Spleen (tissue), 11 donors: ENCODE measurements around the gene HDAC7. TPM values are rescaled to one million over a fixed set of nuclear protein-coding genes. Genes with fewer than 3 reads are reported as not detected.

Source experiments
- DNase-seq: peaks from one replicate; pipeline ENCODE4 v3.0.0-alpha.2; 2020
- H3K27ac ChIP-seq, 8 donors: fragments of 200-600 bp; sonication (generic) in 7 of 8; 1 replicate in 4 of 8; 2 replicates in 4 of 8; pipeline versions ENCODE4 v1.5.0 to v1.8.0; 2016 to 2021; ENCODE audit warnings: inconsistent platforms in 4 of 8, mild to moderate bottlenecking in 4 of 8, moderate library complexity in 1 of 8
- H3K27me3 ChIP-seq, 7 donors: fragments of 200-600 bp; sonication (generic) in 6 of 7; replicated peaks in 1 of 7; 1 replicate in 4 of 7; 2 replicates in 3 of 7; pipeline versions ENCODE4 v1.5.0 to v1.8.0; 2016 to 2021; ENCODE audit warnings: inconsistent platforms in 3 of 7, mild to moderate bottlenecking in 1 of 7
- H3K36me3 ChIP-seq, 6 donors: fragments of 200-600 bp; sonication (generic) in 5 of 6; 1 replicate in 4 of 6; 2 replicates in 2 of 6; pipeline versions ENCODE4 v1.5.0 to v1.8.0; 2016 to 2021; ENCODE audit warnings: inconsistent platforms in 2 of 6
- H3K4me1 ChIP-seq, 6 donors: fragments of 200-600 bp; sonication (generic) in 5 of 6; 1 replicate in 3 of 6; 2 replicates in 3 of 6; pipeline versions ENCODE4 v1.5.0 to v1.8.0; 2016 to 2021; ENCODE audit warnings: inconsistent platforms in 3 of 6
- H3K4me3 ChIP-seq, 8 donors: fragments of 200-600 bp; sonication (generic) in 7 of 8; 1 replicate in 4 of 8; 2 replicates in 4 of 8; pipeline versions ENCODE4 v1.5.0 to v1.8.0; 2016 to 2021; ENCODE audit warnings: inconsistent platforms in 4 of 8, mild to moderate bottlenecking in 4 of 8, moderate library complexity in 2 of 8
- H3K9me3 ChIP-seq, 8 donors: fragments of 200-600 bp; sonication (generic) in 7 of 8; 1 replicate in 4 of 8; 2 replicates in 4 of 8; pipeline versions ENCODE4 v1.5.0 to v1.8.0; 2016 to 2021; ENCODE audit warnings: inconsistent platforms in 4 of 8
- POLR2A ChIP-seq, 3 donors: fragments of 450-650 bp; IDR thresholded peaks; one replicate each; pipeline ENCODE4 v1.5.1; 2017; ENCODE audit warnings: antibody characterized with exemption in 3 of 3, mild to moderate bottlenecking in 1 of 3
- POLR2AphosphoS5 ChIP-seq, 3 donors: sonication (generic); formaldehyde crosslinking; IDR thresholded peaks; one replicate each; pipeline ENCODE4 v1.5.1; 2017; ENCODE audit warnings: antibody characterized with exemption in 3 of 3
- WGBS, 5 donors: extraction: QIAGEN DNeasy Blood & Tissue Kit in 3 of 5; methylation state at CpG; one replicate each; pipeline versions ENCODE4 v1.1.5 to v1.1.7; 2013 to 2018; 5-methylcytosine and 5-hydroxymethylcytosine counted together
- intact Hi-C: fragments of 100-400 bp; cut with DNase I; formaldehyde crosslinking; loops from one replicate; pipeline ENCODE4 v1.15.0; 2023; ENCODE audit warnings: low total_unique reads
- polyA plus RNA-seq, 3 donors: library from polyadenylated mRNA; stranded (reverse); fragments of 200-250 nt; gene quantifications; one replicate each; pipeline ENCODE4 v1.2.1, GENCODE V29; 2013
- total RNA-seq, 7 donors: library from RNA; depleted of rRNA in 3 of 7; stranded (reverse); fragments of >200 nt in 3 of 7; fragmentation: NEBNext Ultra II Directional in 4 of 7; extraction: Animal tissue kit (Norgen Biotek cat#: 25700) in 4 of 7; gene quantifications; one replicate each; pipeline versions ENCODE4 v1.1.0 to v1.2.1, GENCODE V29; 2016 to 2021
- TF ChIP-seq, protein P1 (sequence below), 11 experiments: fragments of 200-600 bp in 7 of 11; fragments of 450-650 bp in 4 of 11; sonication (generic) in 4 of 11; IDR thresholded peaks in 8 of 11; conservative IDR thresholded peaks in 3 of 11; 1 replicate in 7 of 11; 2 replicates in 4 of 11; pipeline versions ENCODE4 v1.4.0 to v1.8.0; 2016 to 2021; ENCODE audit warnings: antibody characterized with exemption in 11 of 11, inconsistent platforms in 4 of 11, mild to moderate bottlenecking in 1 of 11
- donor health status: healthy with polysubstance abuse.
- donor health status: DM: no; HTN: no; CAD: no; lungs with moderate emphysema.
- donor health status: DM: no; HTN: no; CAD: no.
- donor health status: Bipolar disorder and iron deficiency.
- donor health status: healthy.
- donor health status: DM: no; HTN: no; CAD: no.
- donor health status: DM: yes; HTN: yes; CAD: no.

HDAC7 gene
- total and polyA plus RNA-seq, 10 donors = 39.6 to 158 (median 101) TPM

DNA sequence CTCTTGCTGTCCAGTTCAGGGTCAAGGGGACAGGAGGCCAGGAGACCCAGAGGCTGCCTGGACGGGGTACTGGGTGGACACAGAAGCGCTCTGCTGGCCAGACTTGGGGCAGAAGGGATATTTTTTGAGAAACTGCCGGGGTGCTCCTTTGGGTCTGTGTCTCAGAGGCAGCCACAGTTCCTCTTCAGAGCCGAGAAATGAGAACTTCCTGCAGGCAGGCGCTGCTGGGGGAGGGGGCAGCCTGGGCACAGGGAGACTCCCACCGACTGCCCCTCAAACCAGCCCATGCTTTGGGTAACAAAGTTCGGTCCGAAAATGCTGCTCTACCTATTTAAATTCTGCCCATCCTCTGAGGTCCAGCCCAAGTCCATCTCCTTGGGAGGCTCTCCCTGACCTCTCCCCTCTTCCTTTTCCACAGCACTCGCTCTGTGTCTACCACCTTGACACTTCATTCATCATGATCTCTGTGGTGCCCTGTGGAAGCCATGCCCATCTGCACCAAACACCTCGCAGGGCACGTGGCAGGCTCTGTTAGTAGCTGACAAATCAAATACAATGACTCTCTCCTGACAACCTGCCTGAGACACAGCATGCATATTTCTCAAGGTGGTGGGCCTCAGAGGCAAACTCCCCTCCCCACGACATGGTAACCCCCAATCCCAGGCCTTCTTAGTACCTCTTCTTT, 16.4 kb downstream of the HDAC7 start:
- Histone ChIP-seq H3K36me3 (peaks cover 0 to 41% (median 6%) of the 10 kb centered on the region in 6 donors), H3K4me3 (peak overlapping the region in 1 of 8 donors; percentile 37), H3K27ac (peak overlapping the region; percentile 55 to 98 (median 80)), H3K9me3 (no peaks in the 10 kb centered on the region), H3K4me1 (peaks cover 82 to 100% (median 95%) of the 10 kb centered on the region in 6 donors), H3K27me3 (no peaks in the 10 kb centered on the region)
- peak in 2 of 3 donors; percentile 0 to 26 for TF ChIP-seq POLR2AphosphoS5 (IDR thresholded peaks at IDR 0.05)
- TF ChIP-seq, protein P1, sequence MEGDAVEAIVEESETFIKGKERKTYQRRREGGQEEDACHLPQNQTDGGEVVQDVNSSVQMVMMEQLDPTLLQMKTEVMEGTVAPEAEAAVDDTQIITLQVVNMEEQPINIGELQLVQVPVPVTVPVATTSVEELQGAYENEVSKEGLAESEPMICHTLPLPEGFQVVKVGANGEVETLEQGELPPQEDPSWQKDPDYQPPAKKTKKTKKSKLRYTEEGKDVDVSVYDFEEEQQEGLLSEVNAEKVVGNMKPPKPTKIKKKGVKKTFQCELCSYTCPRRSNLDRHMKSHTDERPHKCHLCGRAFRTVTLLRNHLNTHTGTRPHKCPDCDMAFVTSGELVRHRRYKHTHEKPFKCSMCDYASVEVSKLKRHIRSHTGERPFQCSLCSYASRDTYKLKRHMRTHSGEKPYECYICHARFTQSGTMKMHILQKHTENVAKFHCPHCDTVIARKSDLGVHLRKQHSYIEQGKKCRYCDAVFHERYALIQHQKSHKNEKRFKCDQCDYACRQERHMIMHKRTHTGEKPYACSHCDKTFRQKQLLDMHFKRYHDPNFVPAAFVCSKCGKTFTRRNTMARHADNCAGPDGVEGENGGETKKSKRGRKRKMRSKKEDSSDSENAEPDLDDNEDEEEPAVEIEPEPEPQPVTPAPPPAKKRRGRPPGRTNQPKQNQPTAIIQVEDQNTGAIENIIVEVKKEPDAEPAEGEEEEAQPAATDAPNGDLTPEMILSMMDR (IDR thresholded peaks at IDR 0.05 in 8 of 11, conservative IDR thresholded peaks at IDR 0.05 in 3 of 11) = no peak
- no peak for TF ChIP-seq POLR2A (IDR thresholded peaks at IDR 0.05)
- no peak for DNase-seq
- intact Hi-C loops = loop anchor here (5.0 kb wide), 1 partner anchor 34 kb away; no protein-coding TSS in a partner anchor
- WGBS, 5 donors = 23 to 32% (median 26%) methylated on average over 12 of the region's 12 CpGs

DNA sequence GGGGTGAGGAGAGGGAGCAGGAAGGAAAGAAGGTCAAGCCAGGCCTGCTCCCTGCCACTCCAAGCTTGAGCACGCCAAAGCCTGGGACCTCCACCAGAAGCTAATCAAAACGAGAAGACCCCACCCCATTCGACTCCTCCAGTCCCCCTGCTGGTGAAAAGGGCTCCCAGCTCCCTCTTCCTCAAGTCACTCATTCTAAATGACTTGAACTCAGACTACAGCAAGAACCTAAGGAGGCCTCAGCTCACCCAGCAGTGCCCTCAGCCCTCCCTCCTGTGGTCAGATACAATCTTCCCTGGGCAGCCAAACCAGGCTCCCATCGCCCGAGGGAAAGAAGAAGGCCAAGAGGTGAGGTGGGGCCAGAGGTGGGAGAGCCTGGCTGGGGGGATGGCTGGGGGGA, 17.4 kb downstream of the HDAC7 start:
- no peak for TF ChIP-seq POLR2AphosphoS5 (IDR thresholded peaks at IDR 0.05)
- TF ChIP-seq, protein P1 (IDR thresholded peaks at IDR 0.05 in 8 of 11, conservative IDR thresholded peaks at IDR 0.05 in 3 of 11) = peak in 5 of 11 experiments; percentile 11 to 47 (median 37)
- intact Hi-C loops = loop anchor here (5.0 kb wide), 1 partner anchor 35 kb away; no protein-coding TSS in a partner anchor
- H3K27me3 ChIP-seq = no peaks in the 10 kb centered on the region
- H3K36me3 ChIP-seq = peaks cover 0 to 51% (median 14%) of the 10 kb centered on the region in 6 donors
- no peaks in the 10 kb centered on the region for H3K9me3 ChIP-seq
- WGBS, 5 donors = 14 to 31% (median 18%) methylated on average over 5 of the region's 5 CpGs
- no peak for DNase-seq
- peaks cover 72 to 95% (median 86%) of the 10 kb centered on the region in 6 donors for H3K4me1 ChIP-seq
- H3K27ac ChIP-seq = peak overlapping the region; percentile 55 to 98 (median 80)
- H3K4me3 ChIP-seq = peak overlapping the region in 1 of 8 donors; percentile 37

DNA sequence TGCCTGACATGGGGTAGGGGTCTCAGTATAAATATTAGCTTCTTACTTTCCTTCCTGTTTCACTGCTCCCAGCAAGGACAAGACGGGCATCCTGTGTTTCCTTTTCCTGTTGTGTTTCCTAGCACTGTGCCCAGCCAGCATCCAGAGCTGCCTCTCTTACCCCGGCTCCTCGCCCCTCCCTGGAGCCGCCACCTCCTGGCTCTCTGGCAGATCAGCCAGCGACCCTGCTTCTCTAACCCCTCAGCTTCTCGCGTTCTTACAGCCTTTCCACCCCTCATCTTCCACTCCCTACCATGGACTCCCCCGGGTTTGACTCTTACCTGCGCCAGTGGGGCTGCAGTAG, 17.8 kb downstream of the HDAC7 start:
- peak in 2 of 3 donors; percentile 47 to 57 for TF ChIP-seq POLR2AphosphoS5 (IDR thresholded peaks at IDR 0.05)
- TF ChIP-seq, protein P1 (IDR thresholded peaks at IDR 0.05 in 8 of 11, conservative IDR thresholded peaks at IDR 0.05 in 3 of 11) = no peak
- no peak for TF ChIP-seq POLR2A (IDR thresholded peaks at IDR 0.05)
- 35 to 48% (median 40%) methylated on average over 9 of the region's 9 CpGs for WGBS, 5 donors
- no peaks in the 10 kb centered on the region for H3K9me3 ChIP-seq
- no peaks in the 10 kb centered on the region for H3K27me3 ChIP-seq
- peak overlapping the region in 1 of 8 donors; percentile 37 for H3K4me3 ChIP-seq
- H3K36me3 ChIP-seq = peaks cover 1 to 56% (median 18%) of the 10 kb centered on the region in 6 donors
- DNase-seq = no peak
- peak overlapping the region; percentile 55 to 98 (median 80) for H3K27ac ChIP-seq
- intact Hi-C loops = loop anchor here (5.0 kb wide), 1 partner anchor 35 kb away; no protein-coding TSS in a partner anchor
- peaks cover 69 to 91% (median 81%) of the 10 kb centered on the region in 6 donors for H3K4me1 ChIP-seq
